ENCODE measurements around the gene EGFL7.

Gene EGFL7

DNA sequence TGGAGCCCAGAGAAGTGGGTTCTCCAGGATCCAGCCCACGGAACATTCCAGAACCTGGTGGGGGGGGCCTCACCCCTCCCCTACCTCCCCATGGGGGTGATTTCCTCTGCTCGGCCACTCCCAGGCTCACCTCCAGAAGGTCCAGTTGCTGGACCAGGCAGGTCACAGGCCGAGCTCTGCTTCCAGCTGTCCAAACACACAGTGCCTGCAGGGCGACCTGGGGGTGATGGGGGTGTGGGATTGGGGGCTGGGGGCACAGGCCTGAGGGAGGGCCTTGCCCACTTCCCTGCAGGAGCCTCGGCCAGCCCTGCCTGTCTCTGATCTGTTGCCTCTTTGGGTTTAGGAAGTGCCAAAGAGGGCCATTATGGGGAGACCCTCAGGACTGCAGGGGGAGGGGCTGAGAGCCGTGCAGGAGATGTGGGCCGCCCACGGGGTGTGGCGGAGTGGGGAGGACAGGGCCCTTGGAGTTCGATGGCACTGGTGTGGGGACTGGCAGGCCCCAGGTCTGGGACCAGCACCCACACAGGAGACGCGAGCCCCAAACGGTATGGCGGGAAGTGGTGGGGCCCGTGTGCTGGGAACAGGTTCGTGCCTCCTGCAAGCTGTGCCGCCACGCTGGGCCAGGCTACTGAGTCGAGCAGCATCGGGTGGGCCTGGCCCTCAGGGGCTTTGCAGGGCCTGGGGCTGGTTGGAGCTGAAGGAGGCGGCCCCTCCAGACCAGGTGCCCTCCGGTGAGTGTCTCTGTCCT is 45.6 kb upstream of the EGFL7 start:
- no peak overlapping the region for H3K27ac ChIP-seq
- TF ChIP-seq, protein P1, sequence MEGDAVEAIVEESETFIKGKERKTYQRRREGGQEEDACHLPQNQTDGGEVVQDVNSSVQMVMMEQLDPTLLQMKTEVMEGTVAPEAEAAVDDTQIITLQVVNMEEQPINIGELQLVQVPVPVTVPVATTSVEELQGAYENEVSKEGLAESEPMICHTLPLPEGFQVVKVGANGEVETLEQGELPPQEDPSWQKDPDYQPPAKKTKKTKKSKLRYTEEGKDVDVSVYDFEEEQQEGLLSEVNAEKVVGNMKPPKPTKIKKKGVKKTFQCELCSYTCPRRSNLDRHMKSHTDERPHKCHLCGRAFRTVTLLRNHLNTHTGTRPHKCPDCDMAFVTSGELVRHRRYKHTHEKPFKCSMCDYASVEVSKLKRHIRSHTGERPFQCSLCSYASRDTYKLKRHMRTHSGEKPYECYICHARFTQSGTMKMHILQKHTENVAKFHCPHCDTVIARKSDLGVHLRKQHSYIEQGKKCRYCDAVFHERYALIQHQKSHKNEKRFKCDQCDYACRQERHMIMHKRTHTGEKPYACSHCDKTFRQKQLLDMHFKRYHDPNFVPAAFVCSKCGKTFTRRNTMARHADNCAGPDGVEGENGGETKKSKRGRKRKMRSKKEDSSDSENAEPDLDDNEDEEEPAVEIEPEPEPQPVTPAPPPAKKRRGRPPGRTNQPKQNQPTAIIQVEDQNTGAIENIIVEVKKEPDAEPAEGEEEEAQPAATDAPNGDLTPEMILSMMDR (conservative IDR thresholded peaks at IDR 0.05): no peak

DNA sequence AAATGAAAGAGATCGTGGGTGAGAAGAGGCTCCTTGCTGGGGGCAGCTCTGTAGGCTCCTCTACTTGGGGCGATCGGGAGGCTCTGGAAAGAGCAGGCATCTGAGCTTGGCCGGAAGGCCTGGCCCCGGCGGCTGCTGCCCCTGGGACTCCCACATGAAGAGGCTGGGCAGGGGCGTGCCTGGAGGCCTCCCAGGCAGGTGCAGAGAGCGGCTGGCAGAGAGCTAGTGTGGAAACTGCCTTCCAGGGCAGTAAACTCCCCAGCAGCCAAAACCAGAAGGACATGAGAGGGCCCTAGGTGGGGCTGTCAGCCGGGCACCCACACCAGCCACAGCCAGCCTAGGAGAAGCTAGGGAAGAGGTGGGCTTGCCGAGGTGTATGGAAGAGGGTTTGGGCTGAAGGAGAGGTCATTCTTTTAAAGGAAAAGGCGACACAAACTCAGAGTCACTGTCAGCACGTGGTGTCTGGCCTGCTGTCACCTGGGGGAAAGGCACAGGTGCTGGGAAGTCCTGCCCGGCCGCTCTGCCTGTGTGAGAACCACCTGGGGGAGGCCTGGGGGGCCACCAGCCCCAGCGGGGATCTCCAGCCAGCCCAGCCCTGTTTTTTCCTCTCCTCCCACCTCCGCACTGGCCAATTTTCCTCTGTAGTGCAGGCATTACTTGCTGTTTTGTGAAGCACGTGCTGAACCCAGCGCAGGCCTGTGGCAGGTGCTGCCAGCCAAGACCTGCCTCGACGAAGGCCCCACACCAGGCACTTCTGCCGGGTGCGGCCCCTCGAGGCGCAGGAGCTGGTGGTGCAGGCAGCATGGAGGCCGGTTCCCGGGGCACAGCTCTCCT is 44.8 kb upstream of the EGFL7 start:
- H3K27ac ChIP-seq: no peak overlapping the region
- TF ChIP-seq, protein P1 (conservative IDR thresholded peaks at IDR 0.05): no peak

DNA sequence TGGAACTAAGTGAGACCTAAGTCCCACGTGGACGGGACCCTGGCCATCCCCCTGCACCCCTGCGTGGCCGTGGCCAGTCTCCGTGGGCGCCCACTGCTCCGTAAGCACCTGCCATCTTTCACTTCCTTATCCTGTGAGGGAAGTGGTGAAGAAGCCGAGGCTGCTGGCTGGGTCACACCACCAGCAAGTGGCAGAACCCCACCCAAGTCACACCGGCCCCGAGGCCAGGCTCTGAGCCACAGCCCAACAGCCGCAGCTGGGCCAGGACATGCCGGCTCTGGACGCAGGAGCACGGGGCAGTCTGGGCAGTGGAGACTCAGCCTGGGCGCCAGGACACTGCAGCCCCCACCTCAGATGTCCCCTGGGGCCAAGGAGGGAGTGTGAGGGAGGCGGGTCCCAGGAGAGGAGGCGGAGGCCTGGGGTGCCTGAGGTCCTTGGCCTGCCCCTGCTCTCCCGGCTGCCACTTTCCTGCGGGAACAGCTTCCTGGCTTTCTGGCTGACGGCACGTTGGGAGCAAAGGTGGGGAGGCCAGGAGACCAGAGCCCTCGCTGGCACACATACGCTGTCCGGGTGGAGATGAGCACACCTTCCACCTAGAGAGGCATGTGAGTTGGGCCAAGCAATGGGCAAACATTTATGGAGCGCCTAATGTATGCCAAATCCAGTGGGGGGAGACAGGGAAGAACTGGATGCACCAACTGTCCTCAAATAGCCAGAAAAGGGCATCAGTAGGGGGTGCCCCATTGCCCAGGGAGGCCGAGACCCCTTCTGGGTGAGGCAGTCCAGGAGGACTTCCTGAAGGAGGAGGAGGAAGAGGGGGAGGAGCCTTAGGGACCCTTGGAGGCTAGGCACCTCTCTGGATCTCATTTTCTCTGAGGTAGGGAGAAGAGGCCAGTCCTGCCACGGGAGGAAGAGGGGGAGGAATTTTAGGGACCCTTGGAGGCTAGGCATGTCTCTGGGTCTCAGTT is 43.9 kb upstream of the EGFL7 start:
- no peak overlapping the region for H3K27ac ChIP-seq
- TF ChIP-seq, protein P1 (conservative IDR thresholded peaks at IDR 0.05): no peak

DNA sequence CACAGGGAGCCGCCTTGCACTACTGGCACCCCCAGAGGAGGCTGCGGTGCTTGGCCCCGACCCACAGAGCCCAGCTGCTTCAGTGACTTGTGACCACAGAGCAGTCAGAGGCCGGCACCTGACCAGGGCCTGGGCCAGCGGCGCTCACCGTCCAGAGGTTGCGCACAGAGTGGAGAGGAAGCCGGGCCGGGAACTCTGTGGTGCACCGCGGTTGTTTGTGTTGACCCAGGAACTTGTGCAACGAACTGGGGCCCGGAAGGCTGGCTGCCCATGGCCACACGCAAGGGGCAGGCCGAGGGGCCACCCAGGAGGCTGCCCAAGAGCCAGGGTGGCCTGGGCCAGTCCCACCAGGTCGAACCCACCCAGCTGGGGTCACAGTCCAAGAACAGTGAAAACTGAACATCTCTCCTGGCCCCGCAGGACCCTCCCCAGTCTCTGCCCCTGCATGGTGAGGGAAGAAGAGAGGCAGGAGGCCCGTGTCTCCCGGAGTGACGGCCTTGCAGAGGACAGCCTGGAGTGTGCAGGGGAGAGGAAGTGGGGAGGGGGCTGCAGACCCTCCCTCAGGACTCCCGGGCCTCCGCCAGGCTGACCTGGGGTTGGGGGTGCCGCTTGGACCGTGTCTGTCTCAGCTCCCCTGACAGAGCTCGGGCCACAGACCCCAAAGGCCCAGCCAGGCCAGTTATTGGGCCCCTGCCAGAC is 42.8 kb upstream of the EGFL7 start:
- TF ChIP-seq, protein P1 (conservative IDR thresholded peaks at IDR 0.05): no peak
- H3K27ac ChIP-seq: no peak overlapping the region

DNA sequence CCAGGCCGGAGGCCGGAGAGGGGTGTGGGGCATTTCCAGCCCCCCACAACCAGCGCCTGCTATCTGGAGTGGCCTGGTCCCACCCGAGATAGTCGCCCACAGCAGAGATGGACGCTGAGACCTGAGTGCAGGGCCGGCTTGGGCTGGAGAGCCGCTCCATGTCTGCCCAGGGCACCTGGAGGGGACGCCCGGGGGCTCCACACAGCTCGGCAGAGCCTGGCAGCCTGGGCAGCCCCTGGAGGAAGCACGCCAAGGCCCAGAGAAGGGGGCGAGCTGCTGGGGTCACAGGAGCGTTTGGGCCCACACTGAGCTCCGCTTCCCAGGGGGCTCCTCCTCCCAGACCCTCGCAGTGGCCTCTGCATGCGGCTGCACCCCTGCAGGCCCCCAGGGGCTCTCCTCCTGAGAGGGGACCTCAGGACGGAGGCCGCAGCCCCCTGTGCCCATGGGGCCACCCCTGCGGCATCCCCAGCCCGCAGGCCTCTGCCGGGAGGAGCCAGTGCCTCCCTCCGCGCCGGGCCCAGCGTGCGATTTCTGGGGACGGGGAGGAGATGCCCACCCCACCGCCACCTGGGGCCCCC is 42.2 kb upstream of the EGFL7 start:
- TF ChIP-seq, protein P1 (conservative IDR thresholded peaks at IDR 0.05): no peak
- no peak overlapping the region for H3K27ac ChIP-seq

DNA sequence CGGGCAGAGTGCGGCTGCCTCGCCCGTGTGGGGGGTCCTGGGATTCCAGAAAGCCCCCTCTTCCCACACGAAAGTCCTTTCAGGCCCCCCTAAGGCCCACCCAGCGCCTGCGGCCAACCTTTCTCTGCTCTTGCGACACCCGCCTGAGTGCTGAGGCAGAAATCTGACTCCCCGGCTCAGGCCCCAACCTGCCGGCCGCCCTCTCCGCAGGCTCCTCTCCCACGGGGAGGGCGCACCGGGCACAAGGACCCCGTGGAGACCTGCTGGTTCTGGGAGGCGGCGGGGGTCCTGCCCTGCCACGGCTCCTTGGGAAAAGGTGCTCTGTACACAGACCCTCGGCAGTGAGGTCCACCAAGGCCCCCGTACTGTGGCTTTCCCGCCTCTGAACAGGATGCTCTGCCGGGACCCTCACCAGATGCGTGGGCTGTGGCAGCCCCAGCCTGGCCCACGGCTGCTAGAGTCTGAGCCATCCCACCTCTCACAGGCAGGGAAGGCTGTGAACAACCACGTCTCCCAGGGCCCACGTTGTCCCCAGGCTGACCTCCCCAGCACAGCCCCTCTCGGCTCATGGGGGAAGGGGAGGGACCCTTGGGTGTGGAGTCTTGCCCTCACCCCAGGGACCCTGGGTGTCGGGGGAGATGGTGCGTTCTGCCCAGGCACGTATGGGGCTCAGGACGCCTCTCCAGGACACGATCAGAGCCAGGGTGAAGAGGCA is 41.5 kb upstream of the EGFL7 start:
- TF ChIP-seq, protein P1 (conservative IDR thresholded peaks at IDR 0.05): no peak
- H3K27ac ChIP-seq: no peak overlapping the region

Data from VCaP (cell line).